Gastroesophageal sphincter (tissue), 4 donors: ENCODE data around the gene ARF1. TPM values are rescaled to one million over a fixed set of nuclear protein-coding genes. Genes with fewer than 3 reads are reported as not detected.

ENCODE experiments used
- ATAC-seq: fragments of 150-250 bp; one replicate; pipeline ENCODE4 v1.9.1; 2016; ENCODE audit warnings: mild to moderate bottlenecking, moderate library complexity
- H3K27ac ChIP-seq, 4 donors: fragments of 200-600 bp; sonication (generic) in 3 of 4; 1 replicate in 3 of 4; 2 replicates in 1 of 4; pipeline ENCODE4 v1.5.1; 2016 to 2019
- H3K27me3 ChIP-seq: fragments of 200-600 bp; sonication (generic); one replicate; pipeline ENCODE4 v1.5.1; 2019
- H3K36me3 ChIP-seq, 2 donors: fragments of 200-600 bp; sonication (generic); one replicate each; pipeline ENCODE4 v1.5.1; 2019; ENCODE audit warnings: control low read depth in 1 of 2
- H3K4me1 ChIP-seq, 3 donors: fragments of 200-600 bp; sonication (generic); 1 replicate in 2 of 3; 2 replicates in 1 of 3; pipeline ENCODE4 v1.5.1; 2016 to 2019; ENCODE audit warnings: control low read depth in 2 of 3
- H3K4me3 ChIP-seq, 2 donors: fragments of 200-600 bp; sonication (generic); one replicate each; pipeline ENCODE4 v1.5.1; 2019; ENCODE audit warnings: mild to moderate bottlenecking in 1 of 2, moderate library complexity in 1 of 2
- H3K9me3 ChIP-seq, 3 donors: fragments of 200-600 bp; sonication (generic); one replicate each; pipeline ENCODE4 v1.5.1; 2017 to 2019; ENCODE audit warnings: control low read depth in 2 of 3
- POLR2A ChIP-seq, 2 donors: fragments of 450-650 bp; IDR thresholded peaks; one replicate each; pipeline ENCODE4 v1.6.1; 2017; ENCODE audit warnings: antibody characterized with exemption in 2 of 2, mild to moderate bottlenecking in 2 of 2, moderate library complexity in 1 of 2
- POLR2AphosphoS5 ChIP-seq: sonication (generic); formaldehyde crosslinking; IDR thresholded peaks from one replicate; pipeline ENCODE4 v1.6.1; 2017; ENCODE audit warnings: antibody characterized with exemption
- WGBS, 2 donors: methylation state at CpG; one replicate each; pipeline ENCODE4 v1.1.5; 2018; ENCODE audit warnings: low coverage in 1 of 2; 5-methylcytosine and 5-hydroxymethylcytosine counted together
- total RNA-seq, 4 donors: library from RNA; depleted of rRNA; stranded (reverse); fragments of >200 nt; gene quantifications; one replicate each; pipeline ENCODE4 v1.1.0, GENCODE V29; 2016
- TF ChIP-seq, protein P1 (sequence below), 4 experiments: fragments of 200-600 bp in 2 of 4; fragments of 450-650 bp in 2 of 4; sonication (generic) in 1 of 4; IDR thresholded peaks; one replicate each; pipeline ENCODE4 v1.5.1; 2017 to 2019; ENCODE audit warnings: antibody characterized with exemption in 4 of 4, mild to moderate bottlenecking in 2 of 4, moderate library complexity in 2 of 4

ARF1 gene
- total RNA-seq, 4 donors from 2014 or later: 256 to 385 (median 303) TPM

DNA sequence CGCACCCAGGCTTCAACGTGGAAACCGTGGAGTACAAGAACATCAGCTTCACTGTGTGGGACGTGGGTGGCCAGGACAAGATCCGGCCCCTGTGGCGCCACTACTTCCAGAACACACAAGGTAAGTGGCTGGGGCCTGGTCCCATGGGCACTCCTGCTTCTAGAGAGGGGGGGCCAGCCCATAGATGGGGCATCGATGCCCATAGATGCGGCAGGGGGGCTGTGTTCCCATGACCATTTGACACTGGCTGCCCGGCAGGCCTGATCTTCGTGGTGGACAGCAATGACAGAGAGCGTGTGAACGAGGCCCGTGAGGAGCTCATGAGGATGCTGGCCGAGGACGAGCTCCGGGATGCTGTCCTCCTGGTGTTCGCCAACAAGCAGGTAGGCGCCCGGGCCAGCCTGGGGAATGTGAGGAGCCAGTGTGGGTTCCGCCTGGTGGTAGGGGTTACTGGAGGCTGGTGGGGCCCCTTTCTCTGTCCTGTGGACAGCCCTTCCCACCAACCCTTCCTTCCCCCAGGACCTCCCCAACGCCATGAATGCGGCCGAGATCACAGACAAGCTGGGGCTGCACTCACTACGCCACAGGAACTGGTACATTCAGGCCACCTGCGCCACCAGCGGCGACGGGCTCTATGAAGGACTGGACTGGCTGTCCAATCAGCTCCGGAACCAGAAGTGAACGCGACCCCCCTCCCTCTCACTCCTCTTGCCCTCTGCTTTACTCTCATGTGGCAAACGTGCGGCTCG is 15.0 kb downstream of the ARF1 start:
- TF ChIP-seq, protein P1, sequence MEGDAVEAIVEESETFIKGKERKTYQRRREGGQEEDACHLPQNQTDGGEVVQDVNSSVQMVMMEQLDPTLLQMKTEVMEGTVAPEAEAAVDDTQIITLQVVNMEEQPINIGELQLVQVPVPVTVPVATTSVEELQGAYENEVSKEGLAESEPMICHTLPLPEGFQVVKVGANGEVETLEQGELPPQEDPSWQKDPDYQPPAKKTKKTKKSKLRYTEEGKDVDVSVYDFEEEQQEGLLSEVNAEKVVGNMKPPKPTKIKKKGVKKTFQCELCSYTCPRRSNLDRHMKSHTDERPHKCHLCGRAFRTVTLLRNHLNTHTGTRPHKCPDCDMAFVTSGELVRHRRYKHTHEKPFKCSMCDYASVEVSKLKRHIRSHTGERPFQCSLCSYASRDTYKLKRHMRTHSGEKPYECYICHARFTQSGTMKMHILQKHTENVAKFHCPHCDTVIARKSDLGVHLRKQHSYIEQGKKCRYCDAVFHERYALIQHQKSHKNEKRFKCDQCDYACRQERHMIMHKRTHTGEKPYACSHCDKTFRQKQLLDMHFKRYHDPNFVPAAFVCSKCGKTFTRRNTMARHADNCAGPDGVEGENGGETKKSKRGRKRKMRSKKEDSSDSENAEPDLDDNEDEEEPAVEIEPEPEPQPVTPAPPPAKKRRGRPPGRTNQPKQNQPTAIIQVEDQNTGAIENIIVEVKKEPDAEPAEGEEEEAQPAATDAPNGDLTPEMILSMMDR (IDR thresholded peaks at IDR 0.05): no peak
- Histone ChIP-seq H3K4me3 (no peak overlapping the region), H3K4me1 (peaks cover 0 to 56% (median 19%) of the 10 kb centered on the region in 3 donors), H3K36me3 (peaks cover 0 to 79% of the 10 kb centered on the region in 2 donors), H3K9me3 (peaks cover 0 to 15% (median 0%) of the 10 kb centered on the region in 3 donors), H3K27ac (no peak overlapping the region), H3K27me3 (no peaks in the 10 kb centered on the region)
- no peak for ATAC-seq
- WGBS, 2 donors: 88 to 90% methylated on average over 5 to 12 of the region's 34 CpGs

DNA sequence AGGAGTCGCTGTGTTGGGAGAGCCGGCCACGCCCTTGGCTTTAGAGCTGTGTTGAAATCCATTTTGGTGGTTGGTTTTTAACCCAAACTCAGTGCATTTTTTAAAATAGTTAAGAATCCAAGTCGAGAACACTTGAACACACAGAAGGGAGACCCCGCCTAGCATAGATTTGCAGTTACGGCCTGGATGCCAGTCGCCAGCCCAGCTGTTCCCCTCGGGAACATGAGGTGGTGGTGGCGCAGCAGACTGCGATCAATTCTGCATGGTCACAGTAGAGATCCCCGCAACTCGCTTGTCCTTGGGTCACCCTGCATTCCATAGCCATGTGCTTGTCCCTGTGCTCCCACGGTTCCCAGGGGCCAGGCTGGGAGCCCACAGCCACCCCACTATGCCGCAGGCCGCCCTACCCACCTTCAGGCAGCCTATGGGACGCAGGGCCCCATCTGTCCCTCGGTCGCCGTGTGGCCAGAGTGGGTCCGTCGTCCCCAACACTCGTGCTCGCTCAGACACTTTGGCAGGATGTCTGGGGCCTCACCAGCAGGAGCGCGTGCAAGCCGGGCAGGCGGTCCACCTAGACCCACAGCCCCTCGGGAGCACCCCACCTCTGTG is 15.9 kb downstream of the ARF1 start:
- Histone ChIP-seq H3K4me3 (no peak overlapping the region), H3K27ac (no peak overlapping the region), H3K4me1 (peaks cover 0 to 50% (median 15%) of the 10 kb centered on the region in 3 donors), H3K36me3 (peaks cover 0 to 71% of the 10 kb centered on the region in 2 donors), H3K9me3 (peaks cover 0 to 15% (median 0%) of the 10 kb centered on the region in 3 donors), H3K27me3 (no peaks in the 10 kb centered on the region)
- WGBS, 2 donors: 88 to 97% methylated on average over 5 to 11 of the region's 28 CpGs
- ATAC-seq: no peak
- no peak for TF ChIP-seq POLR2A (IDR thresholded peaks at IDR 0.05)
- TF ChIP-seq, protein P1 (IDR thresholded peaks at IDR 0.05): no peak

DNA sequence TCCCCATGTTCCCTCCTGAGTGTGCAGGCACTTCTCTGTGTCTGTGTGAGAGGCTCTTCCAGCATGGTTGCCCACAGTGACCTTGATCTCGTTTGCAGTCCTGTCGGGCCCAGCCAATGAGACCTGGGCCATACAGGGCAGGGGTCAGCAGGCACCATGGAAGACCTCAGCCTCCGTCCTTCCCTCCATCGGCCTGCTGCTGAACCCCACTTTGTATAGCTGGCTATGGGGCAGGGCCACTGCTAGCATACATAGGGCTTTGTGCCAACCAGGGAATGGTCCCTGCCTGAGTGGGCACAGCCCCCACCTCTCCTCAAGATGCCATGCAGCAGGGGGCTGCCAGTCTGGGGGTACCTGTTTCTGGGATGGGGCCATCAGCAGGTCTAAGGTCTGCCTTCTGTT is 16.8 kb downstream of the ARF1 start:
- ATAC-seq: no peak
- no peak overlapping the region for H3K27ac ChIP-seq
- TF ChIP-seq POLR2AphosphoS5: no peak
- TF ChIP-seq, protein P1 (IDR thresholded peaks at IDR 0.05): no peak
- peaks cover 0 to 56% (median 20%) of the 10 kb centered on the region in 3 donors for H3K4me1 ChIP-seq
- H3K4me3 ChIP-seq: no peak overlapping the region
- peaks cover 0 to 64% of the 10 kb centered on the region in 2 donors for H3K36me3 ChIP-seq
- H3K27me3 ChIP-seq: no peaks in the 10 kb centered on the region
- peaks cover 0 to 10% (median 0%) of the 10 kb centered on the region in 3 donors for H3K9me3 ChIP-seq
- 20% methylated on average over 1 of the region's 4 CpGs; no CpG with 5 or more reads in 1 of the 2 donors for WGBS, 2 donors

DNA sequence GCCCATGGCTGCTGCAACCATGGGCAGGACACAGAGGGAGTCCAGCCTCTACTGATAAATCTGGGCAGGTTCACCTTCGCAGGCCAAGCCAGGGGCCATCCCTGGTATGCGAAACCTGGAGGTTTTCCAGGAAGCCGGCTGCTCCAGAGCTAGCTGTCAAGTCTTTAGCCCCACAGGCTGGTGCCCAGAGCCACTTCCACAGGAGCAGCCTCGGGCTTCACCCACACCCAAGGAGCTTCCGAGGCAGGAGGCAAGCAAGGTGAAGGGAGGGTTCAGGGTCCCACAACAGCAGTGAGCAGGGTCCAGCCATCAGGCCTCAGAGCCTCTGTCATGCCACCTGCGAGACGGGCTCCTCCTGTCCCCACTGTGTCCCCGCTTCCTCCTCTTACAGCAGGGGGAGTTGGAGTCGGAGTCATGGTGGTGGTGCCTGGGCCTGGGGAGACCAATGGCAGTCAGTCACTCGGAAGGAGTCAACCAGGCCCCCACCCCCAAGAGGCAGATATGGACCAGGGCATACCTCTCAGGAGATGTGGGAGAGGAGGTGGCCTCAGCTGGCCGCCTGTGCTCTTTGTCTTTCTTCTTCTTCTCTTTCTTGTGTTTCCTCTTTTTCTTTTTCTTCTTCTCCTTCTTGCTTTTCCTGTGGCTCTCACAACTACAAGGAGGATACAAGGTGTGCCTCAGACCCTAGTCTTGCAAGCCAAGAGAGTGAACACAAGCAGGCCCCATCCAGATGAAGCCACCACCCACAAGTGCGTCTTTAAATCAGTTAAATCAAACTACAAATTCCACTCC is 18.5 kb downstream of the ARF1 start:
- WGBS, 2 donors: 73% methylated on average over 4 of the region's 12 CpGs; no CpG with 5 or more reads in 1 of the 2 donors
- Histone ChIP-seq H3K4me1 (peaks cover 0 to 47% (median 19%) of the 10 kb centered on the region in 3 donors), H3K4me3 (no peak overlapping the region), H3K27me3 (no peaks in the 10 kb centered on the region), H3K9me3 (no peaks in the 10 kb centered on the region), H3K36me3 (peaks cover 0 to 64% of the 10 kb centered on the region in 2 donors), H3K27ac (peak overlapping the region in 3 of 4 donors; percentile 24 to 95 (median 92))
- no peak for ATAC-seq
- TF ChIP-seq, protein P1 (IDR thresholded peaks at IDR 0.05): no peak
- peak; percentile 6 for TF ChIP-seq POLR2AphosphoS5
